ENCODE measurements around the gene TMED1. TPM values are rescaled to one million over a fixed set of nuclear protein-coding genes. Genes with fewer than 3 reads are reported as not detected.

Gene TMED1
- total and polyA plus RNA-seq, 2 donors (not counting 3 experiments of a cell fraction or from before 2014, with no cell fraction given): 31.2 to 60.4 TPM

DNA sequence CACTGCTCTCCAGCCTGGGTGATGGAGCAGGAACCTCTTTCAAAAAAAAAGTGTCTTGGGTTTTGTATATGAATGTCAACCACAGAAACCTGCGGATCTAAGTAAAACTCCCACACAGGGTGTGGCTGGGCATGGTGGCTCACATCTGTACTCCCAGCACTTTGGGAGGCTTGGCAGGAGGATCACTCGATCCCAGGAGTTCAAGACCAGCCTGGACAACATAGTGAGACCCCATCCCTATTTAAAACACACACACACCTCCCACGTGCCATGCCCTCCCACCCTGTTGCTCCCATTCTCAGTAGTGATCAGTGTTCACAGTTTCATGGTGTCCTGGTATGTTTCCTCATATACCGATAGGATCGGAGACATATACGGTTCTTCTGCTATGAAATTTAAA, 9.2 kb downstream of the TMED1 start:
- Histone ChIP-seq H3K9me3 (replicated peaks; ENCODE audit: control insufficient read depth, insufficient read depth, low read length) (no peaks in the 10 kb centered on the region), H3K27me3 (ENCODE audit: control insufficient read depth in 2 of 2, insufficient read depth in 2 of 2, low read length in 2 of 2) (no peaks in the 10 kb centered on the region), H3K4me1 (ENCODE audit: control insufficient read depth, extremely low read depth, insufficient read depth, low read length) (no peaks in the 10 kb centered on the region), H2AFZ (ENCODE audit: low read depth, low read length) (no peak overlapping the region), H3K27ac (ENCODE audit: insufficient read depth, low read depth, low read length) (no peak overlapping the region), H3K36me3 (ENCODE audit: control insufficient read depth in 2 of 2, extremely low read depth in 1 of 2, insufficient read depth in 2 of 2, low read length in 2 of 2) (peaks cover 5 to 41% of the 10 kb centered on the region in 2 experiments), H3K4me3 (replicated peaks in 1 of 3; ENCODE audit: insufficient read depth in 1 of 3, low read depth in 1 of 3, low read length in 3 of 3) (no peak overlapping the region), H4K20me1 (replicated peaks; ENCODE audit: control insufficient read depth, extremely low read depth, insufficient read depth, low read length) (no peaks in the 10 kb centered on the region), H3K9me1 (replicated peaks; ENCODE audit: control insufficient read depth, extremely low read depth, insufficient read depth, low read length) (no peaks in the 10 kb centered on the region), H3K4me2 (ENCODE audit: insufficient read depth, low read length) (no peak overlapping the region), H3K9ac (replicated peaks; ENCODE audit: extremely low read depth, insufficient read depth, low read length) (no peak overlapping the region), H3K79me2 (ENCODE audit: control insufficient read depth, insufficient read depth, low read length) (no peaks in the 10 kb centered on the region)
- POLR2A ChIA-PET: no interaction called here
- intact Hi-C loops (cut with micrococcal nuclease): no loop called here
- no peak for DNase-seq (ENCODE audit: low read depth, low spot score)
- CTCF ChIA-PET: interaction anchor here (1.1 kb wide), 1 partner anchor 37 kb away, joined by 5 read pairs; no protein-coding TSS in a partner anchor
- dilution Hi-C loops (cut with MboI; ENCODE audit: extremely low pct_ligation_motif_present, low sequenced_read_pairs): no loop called here
- BruUV-seq (replicated peaks): no TSS peak
- no peak for TF ChIP-seq EZH2 (IDR thresholded peaks at IDR 0.05; ENCODE audit: borderline replicate concordance, low read depth, low read length, severe bottlenecking)
- TF ChIP-seq, protein P1, sequence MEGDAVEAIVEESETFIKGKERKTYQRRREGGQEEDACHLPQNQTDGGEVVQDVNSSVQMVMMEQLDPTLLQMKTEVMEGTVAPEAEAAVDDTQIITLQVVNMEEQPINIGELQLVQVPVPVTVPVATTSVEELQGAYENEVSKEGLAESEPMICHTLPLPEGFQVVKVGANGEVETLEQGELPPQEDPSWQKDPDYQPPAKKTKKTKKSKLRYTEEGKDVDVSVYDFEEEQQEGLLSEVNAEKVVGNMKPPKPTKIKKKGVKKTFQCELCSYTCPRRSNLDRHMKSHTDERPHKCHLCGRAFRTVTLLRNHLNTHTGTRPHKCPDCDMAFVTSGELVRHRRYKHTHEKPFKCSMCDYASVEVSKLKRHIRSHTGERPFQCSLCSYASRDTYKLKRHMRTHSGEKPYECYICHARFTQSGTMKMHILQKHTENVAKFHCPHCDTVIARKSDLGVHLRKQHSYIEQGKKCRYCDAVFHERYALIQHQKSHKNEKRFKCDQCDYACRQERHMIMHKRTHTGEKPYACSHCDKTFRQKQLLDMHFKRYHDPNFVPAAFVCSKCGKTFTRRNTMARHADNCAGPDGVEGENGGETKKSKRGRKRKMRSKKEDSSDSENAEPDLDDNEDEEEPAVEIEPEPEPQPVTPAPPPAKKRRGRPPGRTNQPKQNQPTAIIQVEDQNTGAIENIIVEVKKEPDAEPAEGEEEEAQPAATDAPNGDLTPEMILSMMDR (IDR thresholded peaks at IDR 0.05; ENCODE audit: extremely low read depth in 1 of 2, insufficient read depth in 1 of 2, low read depth in 1 of 2, low read length in 2 of 2): no peak
- no peak for TF ChIP-seq POLR2A (IDR thresholded peaks at IDR 0.05; ENCODE audit: low read depth, low read length)
- TF ChIP-seq, protein P2, sequence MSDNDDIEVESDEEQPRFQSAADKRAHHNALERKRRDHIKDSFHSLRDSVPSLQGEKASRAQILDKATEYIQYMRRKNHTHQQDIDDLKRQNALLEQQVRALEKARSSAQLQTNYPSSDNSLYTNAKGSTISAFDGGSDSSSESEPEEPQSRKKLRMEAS (IDR thresholded peaks at IDR 0.05; ENCODE audit: insufficient read depth, insufficient read length): no peak
- TF ChIP-seq FOS (IDR thresholded peaks at IDR 0.05; ENCODE audit: borderline replicate concordance, insufficient read depth, low read length): no peak
- no peak for FAIRE-seq

DNA sequence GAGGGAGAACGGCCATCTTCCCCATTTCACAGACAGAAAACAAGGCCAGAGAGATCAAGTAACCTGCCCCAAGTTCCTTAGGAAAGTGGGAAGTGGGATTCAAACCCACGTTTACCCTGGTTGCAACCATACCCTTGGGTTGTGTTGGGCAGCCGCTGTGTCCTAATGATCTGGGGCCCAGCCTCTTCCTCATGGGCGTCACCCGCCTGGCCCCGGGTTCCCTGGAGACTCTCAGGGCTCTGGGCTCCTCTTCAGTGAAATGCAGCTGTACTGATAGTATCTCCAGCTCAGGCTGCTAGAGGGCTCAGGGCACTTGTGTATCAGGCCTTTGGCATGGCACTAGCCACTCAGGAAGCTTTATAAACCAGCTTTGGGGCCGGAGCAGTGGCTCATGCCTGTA, 9.8 kb downstream of the TMED1 start:
- H3K79me2 ChIP-seq (ENCODE audit: control insufficient read depth, insufficient read depth, low read length): no peaks in the 10 kb centered on the region
- DNase-seq (ENCODE audit: low read depth, low spot score): no peak
- H2AFZ ChIP-seq (ENCODE audit: low read depth, low read length): no peak overlapping the region
- peaks cover 5 to 42% of the 10 kb centered on the region in 2 experiments for H3K36me3 ChIP-seq (ENCODE audit: control insufficient read depth in 2 of 2, extremely low read depth in 1 of 2, insufficient read depth in 2 of 2, low read length in 2 of 2)
- no peak overlapping the region for H3K4me2 ChIP-seq (ENCODE audit: insufficient read depth, low read length)
- H3K9me1 ChIP-seq (replicated peaks; ENCODE audit: control insufficient read depth, extremely low read depth, insufficient read depth, low read length): no peaks in the 10 kb centered on the region
- no peaks in the 10 kb centered on the region for H3K27me3 ChIP-seq (ENCODE audit: control insufficient read depth in 2 of 2, insufficient read depth in 2 of 2, low read length in 2 of 2)
- dilution Hi-C loops (cut with MboI; ENCODE audit: extremely low pct_ligation_motif_present, low sequenced_read_pairs): no loop called here
- ChIA-PET POLR2A (no interaction called here), CTCF (interaction anchor here (1.1 kb wide), 1 partner anchor 38 kb away, joined by 5 read pairs; no protein-coding TSS in a partner anchor)
- H3K4me1 ChIP-seq (ENCODE audit: control insufficient read depth, extremely low read depth, insufficient read depth, low read length): no peaks in the 10 kb centered on the region
- no peak overlapping the region for H3K9ac ChIP-seq (replicated peaks; ENCODE audit: extremely low read depth, insufficient read depth, low read length)
- no peaks in the 10 kb centered on the region for H4K20me1 ChIP-seq (replicated peaks; ENCODE audit: control insufficient read depth, extremely low read depth, insufficient read depth, low read length)
- intact Hi-C loops (cut with micrococcal nuclease): no loop called here
- H3K9me3 ChIP-seq (replicated peaks; ENCODE audit: control insufficient read depth, insufficient read depth, low read length): no peaks in the 10 kb centered on the region
- no peak for TF ChIP-seq POLR2AphosphoS5 (IDR thresholded peaks at IDR 0.05; ENCODE audit: insufficient read depth, low read depth, low read length)
- TF ChIP-seq, protein P2 (IDR thresholded peaks at IDR 0.05; ENCODE audit: insufficient read depth, insufficient read length): no peak
- TF ChIP-seq MYC (IDR thresholded peaks at IDR 0.05; ENCODE audit: low read depth, low read length): no peak
- no peak for TF ChIP-seq EZH2 (IDR thresholded peaks at IDR 0.05; ENCODE audit: borderline replicate concordance, low read depth, low read length, severe bottlenecking)
- TF ChIP-seq GATA2 (IDR thresholded peaks at IDR 0.05; ENCODE audit: insufficient read depth, insufficient read length, low read depth, low read length): no peak
- no peak for TF ChIP-seq JUN (IDR thresholded peaks at IDR 0.05; ENCODE audit: borderline replicate concordance, insufficient read depth, insufficient read length, low read depth)
- TF ChIP-seq, protein P1 (IDR thresholded peaks at IDR 0.05; ENCODE audit: extremely low read depth in 1 of 2, insufficient read depth in 1 of 2, low read depth in 1 of 2, low read length in 2 of 2): no peak
- no peak for TF ChIP-seq POLR2A (IDR thresholded peaks at IDR 0.05; ENCODE audit: low read depth, low read length)
- TF ChIP-seq FOS (IDR thresholded peaks at IDR 0.05; ENCODE audit: borderline replicate concordance, insufficient read depth, low read length): no peak
- no peak for FAIRE-seq
- H3K4me3 ChIP-seq (replicated peaks in 1 of 3; ENCODE audit: insufficient read depth in 1 of 3, low read depth in 1 of 3, low read length in 3 of 3): no peak overlapping the region
- no TSS peak for BruUV-seq (replicated peaks)
- no peak overlapping the region for H3K27ac ChIP-seq (ENCODE audit: insufficient read depth, low read depth, low read length)

All from endothelial cell of umbilical vein (primary cell).